IMR-90 (cell line): ENCODE measurements around the gene GRK5. TPM values are rescaled to one million over a fixed set of nuclear protein-coding genes. Genes with fewer than 3 reads are reported as not detected.

Experiments
- polyA plus RNA-seq, 3 experiments: library from polyadenylated mRNA; depleted of rRNA; stranded (reverse); fragments of >200 nt; gene quantifications; 2 replicates each; pipeline ENCODE4 v1.2.3, GENCODE V29; 2012; ENCODE audit warnings: low replicate concordance in 1 of 3
- total RNA-seq: library from RNA; depleted of rRNA; stranded (reverse); fragments of >200 nt; gene quantifications from 2 replicates; pipeline ENCODE4 v1.2.3, GENCODE V29; 2012
- TF ChIP-seq, protein P1 (sequence below): fragments of 150-350 bp; IDR thresholded peaks from 2 replicates; pipeline ENCODE4 v1.6.1; 2016; ENCODE audit warnings: low read depth, mild to moderate bottlenecking, low read length, moderate library complexity, borderline replicate concordance

GRK5 gene
- total and polyA plus RNA-seq, 2 of the 4 experiments (the other 2 are of a cell fraction) = 12.9 to 16.3 TPM

GRCh38 chr10:119421891-119422681 lies 214.7 kb downstream of the GRK5 start (continued):
- TF ChIP-seq, protein P1, sequence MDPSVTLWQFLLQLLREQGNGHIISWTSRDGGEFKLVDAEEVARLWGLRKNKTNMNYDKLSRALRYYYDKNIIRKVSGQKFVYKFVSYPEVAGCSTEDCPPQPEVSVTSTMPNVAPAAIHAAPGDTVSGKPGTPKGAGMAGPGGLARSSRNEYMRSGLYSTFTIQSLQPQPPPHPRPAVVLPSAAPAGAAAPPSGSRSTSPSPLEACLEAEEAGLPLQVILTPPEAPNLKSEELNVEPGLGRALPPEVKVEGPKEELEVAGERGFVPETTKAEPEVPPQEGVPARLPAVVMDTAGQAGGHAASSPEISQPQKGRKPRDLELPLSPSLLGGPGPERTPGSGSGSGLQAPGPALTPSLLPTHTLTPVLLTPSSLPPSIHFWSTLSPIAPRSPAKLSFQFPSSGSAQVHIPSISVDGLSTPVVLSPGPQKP = no peak
